MCF 10A (cell line): ENCODE measurements around the gene TINAG. TPM values are rescaled to one million over a fixed set of nuclear protein-coding genes. Genes with fewer than 3 reads are reported as not detected.

Experiments used
- BruUV-seq: library from RNA; stranded (reverse); fragments of 400-500 nt; replicated peaks from 2 replicates; lab custom pipeline; 2021; lab: Mats Ljungman, UMichigan
- CTCF ChIA-PET: fragments of 300-600 bp; sonication (Branson Sonifier 250); formaldehyde crosslinking; extraction: SDS; loops from one replicate; lab custom pipeline; 2021; ENCODE audit warnings: antibody characterized with exemption, inconsistent platforms; lab: Yijun Ruan, JAX
- POLR2A ChIA-PET: fragments of 300-600, 350-650 bp; sonication (Branson Sonifier 250); formaldehyde crosslinking; extraction: SDS; loops from one replicate; lab custom pipeline; 2020; ENCODE audit warnings: antibody characterized with exemption, inconsistent platforms; lab: Yijun Ruan, JAX
- DNase-seq: peaks from one replicate; pipeline ENCODE4 v3.0.0-alpha.2; 2018; ENCODE audit not compliant: unreplicated experiment
- H3K27ac Mint-ChIP-seq: one replicate; pipeline ENCODE4 v1.8.0; 2022; ENCODE audit warnings: mild to moderate bottlenecking, low read depth, mixed read lengths; ENCODE audit not compliant: unreplicated experiment
- H3K27me3 Mint-ChIP-seq: one replicate; pipeline ENCODE4 v1.8.0; 2022; ENCODE audit warnings: mixed read lengths; ENCODE audit not compliant: insufficient read depth, unreplicated experiment
- H3K36me3 Mint-ChIP-seq: one replicate; pipeline ENCODE4 v1.8.0; 2022; ENCODE audit warnings: mild to moderate bottlenecking, moderate library complexity, mixed read lengths; ENCODE audit not compliant: insufficient read depth, unreplicated experiment
- H3K4me1 Mint-ChIP-seq: one replicate; pipeline ENCODE4 v1.8.0; 2022; ENCODE audit warnings: mixed read lengths; ENCODE audit not compliant: insufficient read depth, unreplicated experiment
- H3K4me3 Mint-ChIP-seq: one replicate; pipeline ENCODE4 v1.8.0; 2022; ENCODE audit warnings: mild to moderate bottlenecking, moderate library complexity, mixed read lengths; ENCODE audit not compliant: unreplicated experiment
- H3K9me3 Mint-ChIP-seq: one replicate; pipeline ENCODE4 v1.8.0; 2022; ENCODE audit warnings: mixed read lengths; ENCODE audit not compliant: unreplicated experiment
- CTCF ChIP-seq: fragments of 200-600 bp; IDR thresholded peaks from one replicate; pipeline ENCODE4 v1.8.0; 2022; ENCODE audit warnings: antibody characterized with exemption, mild to moderate bottlenecking; ENCODE audit not compliant: unreplicated experiment
- intact Hi-C: fragments of 100-400 bp; cut with micrococcal nuclease; formaldehyde crosslinking; loops from 2 replicates; pipeline ENCODE4 v1.14.1; 2022
- total RNA-seq: library from RNA; stranded (reverse); gene quantifications from 2 replicates; pipeline ENCODE4 v1.2.3, GENCODE V29; 2022

Gene TINAG
- total RNA-seq, 1 experiment from 2014 or later = not detected

GRCh38 chr6:54274383-54274782 lies 33.9 kb upstream of the TINAG start:
- intact Hi-C loops = no loop called here
- Mint-ChIP-seq H3K27ac (no peak overlapping the region), H3K4me3 (no peak overlapping the region), H3K9me3 (peaks cover 8% of the 10 kb centered on the region), H3K4me1 (no peaks in the 10 kb centered on the region), H3K27me3 (no peaks in the 10 kb centered on the region), H3K36me3 (no peaks in the 10 kb centered on the region)
- BruUV-seq = no TSS peak
- no peak for DNase-seq
- ChIA-PET CTCF (interaction anchor here (0.6 to 2.9 kb wide), 3 partner anchors 230 to 719 kb away, joined by 3 to 18 read pairs (median 3); no protein-coding TSS in a partner anchor), POLR2A (no interaction called here)
- TF ChIP-seq CTCF = no peak

- Mint-ChIP-seq H3K4me3 (no peak overlapping the region), H3K27ac (no peak overlapping the region), H3K4me1 (peaks cover 11% of the 10 kb centered on the region), H3K27me3 (no peaks in the 10 kb centered on the region), H3K9me3 (peaks cover 7% of the 10 kb centered on the region), H3K36me3 (no peaks in the 10 kb centered on the region)
- ChIA-PET CTCF (no interaction called here), POLR2A (no interaction called here)
- BruUV-seq = no TSS peak
- intact Hi-C loops = no loop called here
- TF ChIP-seq CTCF = no peak
- DNase-seq = no peak
Observed at GRCh38 chr6:54282186-54282585, 26.1 kb upstream of the TINAG start.

- no peak overlapping the region for H3K27ac Mint-ChIP-seq
- POLR2A ChIA-PET = no interaction called here
- CTCF ChIA-PET = no interaction called here
- no peak overlapping the region for H3K4me3 Mint-ChIP-seq
- no peaks in the 10 kb centered on the region for H3K36me3 Mint-ChIP-seq
- intact Hi-C loops = no loop called here
- BruUV-seq = no TSS peak
- DNase-seq = no peak
- H3K27me3 Mint-ChIP-seq = no peaks in the 10 kb centered on the region
- no peaks in the 10 kb centered on the region for H3K9me3 Mint-ChIP-seq
- no peak for TF ChIP-seq CTCF
- H3K4me1 Mint-ChIP-seq = peaks cover 18% of the 10 kb centered on the region
Observed at GRCh38 chr6:54284161-54284860, 23.9 kb upstream of the TINAG start.

GRCh38 chr6:54285595-54285994 lies 22.6 kb upstream of the TINAG start:
- no peak for TF ChIP-seq CTCF
- no TSS peak for BruUV-seq
- ChIA-PET CTCF (interaction anchor here (0.5 to 2.0 kb wide), 6 partner anchors 9 to 554 kb away, joined by 3 to 8 read pairs (median 3); no protein-coding TSS in a partner anchor), POLR2A (no interaction called here)
- Mint-ChIP-seq H3K27ac (no peak overlapping the region), H3K4me3 (no peak overlapping the region), H3K27me3 (no peaks in the 10 kb centered on the region), H3K9me3 (no peaks in the 10 kb centered on the region), H3K4me1 (peaks cover 21% of the 10 kb centered on the region), H3K36me3 (no peaks in the 10 kb centered on the region)
- no peak for DNase-seq
- intact Hi-C loops = no loop called here
